Fibroblast of lung (primary cell): ENCODE data around the gene PIGO.

Experiments
- CTCF ChIP-seq, 2 donors: IDR thresholded peaks in 1 of 2; conservative IDR thresholded peaks in 1 of 2; 1 replicate in 1 of 2; 2 replicates in 1 of 2; pipeline ENCODE4 v1.5.1; 2011 to 2012; ENCODE audit warnings: low read length in 2 of 2, control low read depth in 1 of 2, inconsistent platforms in 1 of 2, low read depth in 1 of 2, mild to moderate bottlenecking in 1 of 2
- EZH2 ChIP-seq: IDR thresholded peaks from 2 replicates; pipeline ENCODE4 v1.5.1; 2012; ENCODE audit warnings: low read length, control low read depth, mild to moderate bottlenecking; ENCODE audit errors: missing control alignments

- no peak for TF ChIP-seq CTCF (conservative IDR thresholded peaks at IDR 0.05 in 1 of 2, IDR thresholded peaks at IDR 0.05 in 1 of 2; ENCODE audit: low read depth in 1 of 2, low read length in 2 of 2)
- TF ChIP-seq EZH2, result no peak
Observed at GRCh38 chr9:35104586-35104985, 8.2 kb upstream of the PIGO start.
